Heart right ventricle (tissue), 16 donors: Measurements from ENCODE around the gene VPS13C. TPM values are rescaled to one million over a fixed set of nuclear protein-coding genes. Genes with fewer than 3 reads are reported as not detected.

ENCODE experiments used
- ATAC-seq, 8 donors: fragments of 200-7000 bp; cut with Tn5 transposase; one replicate each; pipeline ENCODE4 v1.9.1; 2020; ENCODE audit warnings: mild to moderate bottlenecking in 8 of 8, moderate library complexity in 8 of 8, moderate number of reproducible peaks in 1 of 8
- DNase-seq, 2 donors: peaks; one replicate each; pipeline ENCODE4 v3.0.0-alpha.2; 2020
- H3K27ac ChIP-seq, 10 donors: fragments of 200-600 bp; sonication (generic) in 2 of 10; one replicate each; pipeline versions ENCODE4 v1.5.0 to v1.8.0; 2020 to 2022; ENCODE audit warnings: mild to moderate bottlenecking in 3 of 10
- H3K27me3 ChIP-seq, 7 donors: fragments of 200-600 bp; one replicate each; pipeline ENCODE4 v1.8.0; 2021 to 2022; ENCODE audit warnings: mild to moderate bottlenecking in 2 of 7
- H3K36me3 ChIP-seq, 9 donors: fragments of 200-600 bp; sonication (generic) in 1 of 9; one replicate each; pipeline versions ENCODE4 v1.5.0 to v1.8.0; 2020 to 2022; ENCODE audit warnings: mild to moderate bottlenecking in 2 of 9
- H3K4me1 ChIP-seq, 9 donors: fragments of 200-600 bp; sonication (generic) in 1 of 9; one replicate each; pipeline versions ENCODE4 v1.5.0 to v1.8.0; 2020 to 2022; ENCODE audit warnings: mild to moderate bottlenecking in 4 of 9
- H3K4me3 ChIP-seq, 10 donors: fragments of 200-600 bp; sonication (generic) in 2 of 10; one replicate each; pipeline versions ENCODE4 v1.5.0 to v1.8.0; 2020 to 2022; ENCODE audit warnings: mild to moderate bottlenecking in 7 of 10, moderate library complexity in 2 of 10
- H3K9me3 ChIP-seq, 11 donors: fragments of 200-600 bp in 10 of 11; sonication (generic) in 2 of 11; one replicate each; pipeline versions ENCODE4 v1.5.0 to v1.8.0; 2013 to 2022; ENCODE audit warnings: mild to moderate bottlenecking in 2 of 11, control low read depth in 1 of 11, moderate library complexity in 1 of 11
- CTCF ChIP-seq, 9 donors: fragments of 200-600 bp; sonication (generic) in 2 of 9; IDR thresholded peaks; one replicate each; pipeline versions ENCODE4 v1.5.0 to v1.8.0; 2021 to 2022; ENCODE audit warnings: antibody characterized with exemption in 9 of 9, mild to moderate bottlenecking in 5 of 9, moderate library complexity in 1 of 9
- WGBS, 2 donors: extraction: QIAGEN DNeasy Blood & Tissue Kit; methylation state at CpG; one replicate each; pipeline ENCODE4 v1.1.7; 2013; ENCODE audit warnings: inconsistent platforms in 1 of 2; 5-methylcytosine and 5-hydroxymethylcytosine counted together
- intact Hi-C, 10 donors: fragments of 100-400 bp; cut with DNase I; formaldehyde crosslinking; loops; one replicate each; pipeline versions ENCODE4 v1.11.1 to v1.14.2; 2022
- polyA plus RNA-seq, 2 donors: library from polyadenylated mRNA; stranded (reverse); fragments of 200-250 nt; gene quantifications; one replicate each; pipeline ENCODE4 v1.2.3, GENCODE V29; 2013
- total RNA-seq, 10 donors: library from RNA; stranded (reverse); fragmentation: NEBNext Ultra II Directional in 3 of 10; extraction: Animal tissue kit (Norgen Biotek cat#: 25700) in 3 of 10; gene quantifications; one replicate each; pipeline versions ENCODE4 v1.2.1 to v1.2.4, GENCODE V29; 2021 to 2023
- donor health status: Arrhythmogenic right ventricular cardiomyopathy.
- donor health status: ischemic (EF 13 %, LVEDD 7.1; RV severe dilation, severe dysfunction).
- donor health status: healthy with polysubstance abuse.
- donor health status: DM: no; HTN: yes; CAD: no.
- donor health status: DM: no; HTN: no; CAD: no.
- donor health status: ischemic (EF 25% LVEDD 6.9; RV normal size, moderate dysfunction).
- donor health status: ischemic (EF 25% LVEDD 5.7; RV mildly dilated, moderate dysfunction).
- donor health status: healthy.
- donor health status: DM: yes; HTN: yes; CAD: no.
- donor health status: Ischemic cardiomyopathy.
- donor health status: ischemic (EF 35%, LVEDD 5.7; RV mildly dilated, moderate dysfunction).
- donor health status: nonischemic (EF 11% LVEDD 7.7; RV severe dilation, severe dysfunction).
- donor health status: DM: yes; HTN: yes; CAD: no.
- donor health status: PGD.
- donor health status: ischemic (EF 29% LVEDD 5.4; RV normal size, mild dysfunction).
- donor health status: nonischemic (EF 23%, LVEDD 6.1; RV moderate dilation, normal function).

Gene VPS13C
- total and polyA plus RNA-seq, 12 donors, result 7.3 to 59.0 (median 39.6) TPM

- Histone ChIP-seq H3K27ac (no peak overlapping the region), H3K4me1 (no peaks in the 10 kb centered on the region), H3K9me3 (no peaks in the 10 kb centered on the region), H3K36me3 (no peaks in the 10 kb centered on the region), H3K27me3 (peaks cover 0 to 41% (median 17%) of the 10 kb centered on the region in 7 donors), H3K4me3 (no peak overlapping the region)
- peak in 1 of 8 donors; percentile 15 for ATAC-seq
- intact Hi-C loops, result no loop called here
- no peak for DNase-seq
- TF ChIP-seq CTCF (IDR thresholded peaks at IDR 0.05), result no peak
- 79 to 85% methylated on average over 7 of the region's 7 CpGs for WGBS, 2 donors
These were observed 243.4 kb downstream of the VPS13C start for GRCh38 chr15:61816856-61817255.

GRCh38 chr15:61815356-61816083 lies 244.7 kb downstream of the VPS13C start:
- TF ChIP-seq CTCF (IDR thresholded peaks at IDR 0.05), result no peak
- Histone ChIP-seq H3K4me1 (no peaks in the 10 kb centered on the region), H3K4me3 (no peak overlapping the region), H3K27me3 (peaks cover 0 to 44% (median 17%) of the 10 kb centered on the region in 7 donors), H3K9me3 (no peaks in the 10 kb centered on the region), H3K27ac (no peak overlapping the region), H3K36me3 (no peaks in the 10 kb centered on the region)
- DNase-seq (no peak), ATAC-seq (no peak)
- 79 to 82% methylated on average over 12 of the region's 12 CpGs for WGBS, 2 donors
- intact Hi-C loops, result no loop called here

GRCh38 chr15:61812476-61812875 lies 247.8 kb downstream of the VPS13C start:
- ATAC-seq (no peak), DNase-seq (no peak)
- Histone ChIP-seq H3K4me3 (no peak overlapping the region), H3K36me3 (no peaks in the 10 kb centered on the region), H3K9me3 (no peaks in the 10 kb centered on the region), H3K27ac (no peak overlapping the region), H3K27me3 (peaks cover 0 to 50% (median 20%) of the 10 kb centered on the region in 7 donors), H3K4me1 (no peaks in the 10 kb centered on the region)
- 89 to 93% methylated on average over 6 of the region's 6 CpGs for WGBS, 2 donors
- intact Hi-C loops, result no loop called here
- TF ChIP-seq CTCF (IDR thresholded peaks at IDR 0.05), result no peak

- 71 to 80% methylated on average over 8 of the region's 8 CpGs for WGBS, 2 donors
- no peak for DNase-seq
- H3K36me3 ChIP-seq, result no peaks in the 10 kb centered on the region
- H3K27ac ChIP-seq, result no peak overlapping the region
- no peaks in the 10 kb centered on the region for H3K4me1 ChIP-seq
- H3K4me3 ChIP-seq, result no peak overlapping the region
- intact Hi-C loops, result no loop called here
- peaks cover 0 to 47% (median 20%) of the 10 kb centered on the region in 7 donors for H3K27me3 ChIP-seq
- TF ChIP-seq CTCF (IDR thresholded peaks at IDR 0.05), result no peak
- ATAC-seq, result no peak
- no peaks in the 10 kb centered on the region for H3K9me3 ChIP-seq
These were observed 248.3 kb downstream of the VPS13C start for GRCh38 chr15:61811952-61812351.
